Duodenal mucosa (tissue), 2 donors: ENCODE data around the gene GNAI1.

ENCODE experiments used
- H3K27ac ChIP-seq: one replicate; pipeline ENCODE4 v1.7.0; 2013; ENCODE audit warnings: low read depth, low read length
- H3K27me3 ChIP-seq, 2 donors: one replicate each; pipeline ENCODE4 v1.7.0; 2013; ENCODE audit warnings: low read length in 2 of 2, control low read depth in 1 of 2; ENCODE audit not compliant: insufficient read depth in 2 of 2, control insufficient read depth in 1 of 2
- H3K36me3 ChIP-seq, 2 donors: one replicate each; pipeline ENCODE4 v1.7.0; 2013; ENCODE audit warnings: low read length in 2 of 2, control low read depth in 1 of 2; ENCODE audit not compliant: insufficient read depth in 2 of 2, control insufficient read depth in 1 of 2
- H3K4me1 ChIP-seq, 2 donors: one replicate each; pipeline ENCODE4 v1.7.0; 2013; ENCODE audit warnings: low read length in 2 of 2, control low read depth in 1 of 2; ENCODE audit not compliant: insufficient read depth in 2 of 2, control insufficient read depth in 1 of 2
- H3K4me3 ChIP-seq, 2 donors: one replicate each; pipeline ENCODE4 v1.7.0; 2013; ENCODE audit warnings: low read length in 2 of 2, low read depth in 1 of 2
- H3K9ac ChIP-seq, 2 donors: one replicate each; pipeline ENCODE4 v1.7.0; 2013; ENCODE audit warnings: low read length in 2 of 2, low read depth in 1 of 2
- H3K9me3 ChIP-seq, 2 donors: one replicate each; pipeline ENCODE4 v1.7.0; 2013; ENCODE audit warnings: low read length in 2 of 2, control low read depth in 1 of 2; ENCODE audit not compliant: control insufficient read depth in 1 of 2

Gene GNAI1

GRCh38 chr7:80105701-80106408, 28.8 kb upstream of the GNAI1 start:
- H3K27ac ChIP-seq = no peak overlapping the region
- no peaks in the 10 kb centered on the region for H3K36me3 ChIP-seq
- no peak overlapping the region for H3K9ac ChIP-seq
- H3K4me1 ChIP-seq = peaks cover 0 to 4% of the 10 kb centered on the region in 2 donors
- H3K9me3 ChIP-seq = no peaks in the 10 kb centered on the region
- no peaks in the 10 kb centered on the region for H3K27me3 ChIP-seq
- no peak overlapping the region for H3K4me3 ChIP-seq

DNA sequence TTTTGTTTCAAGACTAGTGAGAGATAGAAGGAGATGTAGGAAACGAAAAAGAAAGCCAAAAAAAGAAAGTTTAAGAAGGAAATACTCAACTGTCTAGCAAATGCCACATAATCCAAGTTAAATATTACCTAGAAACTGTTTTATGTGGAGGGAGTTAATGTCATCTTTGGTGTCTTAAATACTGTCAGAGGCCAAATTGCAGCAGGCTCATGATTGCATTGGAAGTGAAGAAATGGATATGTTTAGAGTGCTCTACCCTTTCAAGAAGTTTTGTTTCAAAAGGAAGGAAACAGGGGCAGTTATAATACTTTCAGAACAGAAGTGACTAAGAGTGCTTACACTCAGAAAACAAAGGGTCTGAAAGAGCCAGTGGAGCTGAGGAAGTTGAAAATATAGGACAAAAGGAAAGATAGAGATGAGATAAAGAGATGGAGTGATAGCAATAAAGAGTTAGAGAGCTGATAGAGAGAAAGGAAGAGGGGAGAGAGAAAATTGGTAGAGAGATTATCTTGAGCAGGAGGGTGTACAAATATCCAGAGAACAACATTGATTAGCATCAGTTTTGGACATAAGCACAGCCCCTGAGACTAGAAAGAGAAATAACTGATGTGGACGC, 28.0 kb upstream of the GNAI1 start:
- Histone ChIP-seq H3K36me3 (no peaks in the 10 kb centered on the region), H3K9me3 (no peaks in the 10 kb centered on the region), H3K9ac (no peak overlapping the region), H3K4me1 (peaks cover 0 to 4% of the 10 kb centered on the region in 2 donors), H3K27ac (no peak overlapping the region), H3K4me3 (no peak overlapping the region), H3K27me3 (no peaks in the 10 kb centered on the region)

- H3K27me3 ChIP-seq = no peaks in the 10 kb centered on the region
- H3K36me3 ChIP-seq = no peaks in the 10 kb centered on the region
- H3K4me3 ChIP-seq = no peak overlapping the region
- H3K4me1 ChIP-seq = peaks cover 0 to 4% of the 10 kb centered on the region in 2 donors
- no peaks in the 10 kb centered on the region for H3K9me3 ChIP-seq
- H3K27ac ChIP-seq = no peak overlapping the region
- no peak overlapping the region for H3K9ac ChIP-seq
These were observed 27.4 kb upstream of the GNAI1 start for GRCh38 chr7:80107278-80107677.

DNA sequence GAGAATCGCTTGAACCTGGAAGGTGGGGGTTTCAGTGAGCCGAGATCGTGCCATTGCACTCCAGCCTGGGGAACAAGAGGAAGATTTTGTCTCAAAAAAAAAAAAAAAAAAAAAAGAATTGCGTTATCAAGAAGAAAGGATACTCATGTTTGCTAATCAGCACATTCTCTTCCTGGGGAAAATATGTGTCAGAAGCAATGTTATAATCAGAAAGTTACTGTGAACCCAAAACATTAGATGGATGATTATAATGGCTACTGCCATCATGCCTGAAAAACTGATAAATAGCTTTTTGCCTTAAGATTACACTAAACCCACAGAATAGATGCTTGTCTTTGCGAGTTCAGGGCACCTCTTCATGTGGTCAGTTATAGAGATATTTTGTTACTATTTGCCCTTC, 24.3 kb upstream of the GNAI1 start:
- Histone ChIP-seq H3K36me3 (no peaks in the 10 kb centered on the region), H3K9me3 (no peaks in the 10 kb centered on the region), H3K9ac (no peak overlapping the region), H3K4me3 (no peak overlapping the region), H3K4me1 (peaks cover 0 to 4% of the 10 kb centered on the region in 2 donors), H3K27me3 (no peaks in the 10 kb centered on the region), H3K27ac (no peak overlapping the region)

DNA sequence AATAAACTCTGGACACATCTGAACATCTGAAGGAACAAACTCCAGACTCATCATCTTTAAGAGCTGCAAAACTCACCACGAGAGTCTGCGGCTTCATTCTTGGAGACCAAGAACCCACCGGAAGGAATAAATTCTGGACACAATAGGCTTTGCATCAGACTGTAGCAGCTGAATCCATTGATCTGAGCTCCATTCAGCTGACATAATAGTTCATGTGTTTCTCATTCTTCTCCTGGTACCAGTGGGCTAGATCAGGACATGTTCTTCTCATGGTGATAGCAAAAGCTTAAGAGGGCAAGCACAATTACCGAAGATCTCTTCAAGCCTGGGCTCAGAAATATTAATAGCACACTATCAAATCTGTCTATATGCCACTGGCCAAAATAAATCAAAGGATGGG, 20.5 kb upstream of the GNAI1 start:
- no peak overlapping the region for H3K4me3 ChIP-seq
- H3K27ac ChIP-seq = no peak overlapping the region
- no peaks in the 10 kb centered on the region for H3K27me3 ChIP-seq
- no peaks in the 10 kb centered on the region for H3K4me1 ChIP-seq
- no peaks in the 10 kb centered on the region for H3K36me3 ChIP-seq
- no peaks in the 10 kb centered on the region for H3K9me3 ChIP-seq
- no peak overlapping the region for H3K9ac ChIP-seq

- no peaks in the 10 kb centered on the region for H3K9me3 ChIP-seq
- H3K27ac ChIP-seq = no peak overlapping the region
- no peaks in the 10 kb centered on the region for H3K36me3 ChIP-seq
- no peaks in the 10 kb centered on the region for H3K27me3 ChIP-seq
- no peak overlapping the region for H3K4me3 ChIP-seq
- H3K9ac ChIP-seq = no peak overlapping the region
- H3K4me1 ChIP-seq = no peaks in the 10 kb centered on the region
These were observed 9.9 kb upstream of the GNAI1 start for GRCh38 chr7:80124526-80125264.

- Histone ChIP-seq H3K4me1 (no peaks in the 10 kb centered on the region), H3K36me3 (no peaks in the 10 kb centered on the region), H3K27me3 (no peaks in the 10 kb centered on the region), H3K9ac (no peak overlapping the region), H3K27ac (no peak overlapping the region), H3K9me3 (no peaks in the 10 kb centered on the region), H3K4me3 (no peak overlapping the region)
These were observed 7.0 kb upstream of the GNAI1 start for GRCh38 chr7:80127412-80128160.

GRCh38 chr7:80128918-80129317, 5.7 kb upstream of the GNAI1 start:
- no peak overlapping the region for H3K27ac ChIP-seq

DNA sequence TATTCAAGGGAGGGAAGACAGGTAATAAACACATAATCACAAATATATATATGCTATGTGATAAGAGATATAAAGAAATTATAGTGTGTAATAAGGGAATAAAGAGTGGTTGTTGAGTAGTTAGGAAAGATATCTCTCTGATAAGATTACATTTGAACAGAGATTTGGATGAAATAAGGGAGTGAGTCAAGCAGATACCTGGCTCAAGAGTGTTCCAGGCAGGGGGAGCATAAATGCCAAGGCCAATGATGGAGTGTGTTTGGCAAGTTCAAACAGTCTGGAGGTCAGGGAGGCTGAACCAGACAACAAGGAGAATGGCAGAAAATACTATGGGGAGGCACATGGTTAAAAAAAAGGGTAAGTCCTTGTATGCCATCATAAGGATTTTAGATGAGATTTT, 4.8 kb upstream of the GNAI1 start:
- Histone ChIP-seq H3K9ac (no peak overlapping the region), H3K9me3 (no peaks in the 10 kb centered on the region), H3K4me1 (peaks cover 4 to 5% of the 10 kb centered on the region in 2 donors), H3K36me3 (no peaks in the 10 kb centered on the region), H3K27me3 (no peaks in the 10 kb centered on the region), H3K4me3 (no peak overlapping the region), H3K27ac (no peak overlapping the region)

More at GRCh38 chr7:80128918-80129317, 5.7 kb upstream of the GNAI1 start:
- H3K27me3 ChIP-seq = no peaks in the 10 kb centered on the region
- no peaks in the 10 kb centered on the region for H3K9me3 ChIP-seq
- H3K9ac ChIP-seq = no peak overlapping the region
- no peak overlapping the region for H3K4me3 ChIP-seq
- H3K4me1 ChIP-seq = peaks cover 0 to 2% of the 10 kb centered on the region in 2 donors
- H3K36me3 ChIP-seq = no peaks in the 10 kb centered on the region
